Measurements from ENCODE around the gene MAGEF1. TPM values are rescaled to one million over a fixed set of nuclear protein-coding genes. Genes with fewer than 3 reads are reported as not detected.

The MAGEF1 gene
- total RNA-seq, 1 experiment from 2014 or later: 30.3 TPM

- Histone ChIP-seq H3K36me3 (no peaks in the 10 kb centered on the region), H3K27me3 (no peaks in the 10 kb centered on the region), H3K4me3 (no peak overlapping the region), H3K9me3 (no peaks in the 10 kb centered on the region)
- DNase-seq: no peak
These were observed 42.3 kb downstream of the MAGEF1 start for GRCh38 chr3:184669578-184669977.

- no peak for DNase-seq
- H3K4me3 ChIP-seq: no peak overlapping the region
- no peaks in the 10 kb centered on the region for H3K9me3 ChIP-seq
- H3K36me3 ChIP-seq: no peaks in the 10 kb centered on the region
- H3K27me3 ChIP-seq: no peaks in the 10 kb centered on the region
These were observed 45.4 kb downstream of the MAGEF1 start for GRCh38 chr3:184666442-184666841.

GRCh38 chr3:184665101-184665500 lies 46.8 kb downstream of the MAGEF1 start:
- H3K9me3 ChIP-seq: no peaks in the 10 kb centered on the region
- H3K27me3 ChIP-seq: no peaks in the 10 kb centered on the region
- H3K4me3 ChIP-seq: no peak overlapping the region
- no peaks in the 10 kb centered on the region for H3K36me3 ChIP-seq
- DNase-seq: no peak

GRCh38 chr3:184663756-184664155 lies 48.1 kb downstream of the MAGEF1 start:
- DNase-seq: no peak

GRCh38 chr3:184663356-184663755 lies 48.5 kb downstream of the MAGEF1 start:
- DNase-seq: no peak
- H3K27me3 ChIP-seq: no peaks in the 10 kb centered on the region

More at GRCh38 chr3:184663756-184664155, 48.1 kb downstream of the MAGEF1 start:
- no peak overlapping the region for H3K4me3 ChIP-seq
- H3K27me3 ChIP-seq: no peaks in the 10 kb centered on the region
- no peaks in the 10 kb centered on the region for H3K36me3 ChIP-seq
- no peaks in the 10 kb centered on the region for H3K9me3 ChIP-seq

GRCh38 chr3:184662187-184662586 lies 49.7 kb downstream of the MAGEF1 start:
- H3K9me3 ChIP-seq: no peaks in the 10 kb centered on the region
- H3K27me3 ChIP-seq: no peaks in the 10 kb centered on the region
- no peaks in the 10 kb centered on the region for H3K36me3 ChIP-seq
- DNase-seq: no peak
- no peak overlapping the region for H3K4me3 ChIP-seq

More at GRCh38 chr3:184663356-184663755, 48.5 kb downstream of the MAGEF1 start:
- H3K9me3 ChIP-seq: no peaks in the 10 kb centered on the region
- H3K36me3 ChIP-seq: no peaks in the 10 kb centered on the region
- H3K4me3 ChIP-seq: no peak overlapping the region

GRCh38 chr3:184660931-184661330 lies 50.9 kb downstream of the MAGEF1 start:
- no peaks in the 10 kb centered on the region for H3K27me3 ChIP-seq
- no peak overlapping the region for H3K4me3 ChIP-seq
- no peak for DNase-seq
- no peaks in the 10 kb centered on the region for H3K9me3 ChIP-seq
- H3K36me3 ChIP-seq: no peaks in the 10 kb centered on the region

Other genes with a start within 250 kb of the MAGEF1 start
- gene EPHB3, start 150.3 kb downstream of the MAGEF1 start, total RNA-seq (2014; rRNA removed; shearing (Covaris generic); ENCODE audit: low replicate concordance): 1.8 and 8.7 TPM in 2 replicates
- 34.6 and 40.1 TPM in 2 replicates for gene VPS8, start 100.1 kb upstream of the MAGEF1 start, total RNA-seq (2014; rRNA removed; shearing (Covaris generic); ENCODE audit: low replicate concordance)